ENCODE results near the gene IL1F10. TPM values are rescaled to one million over a fixed set of nuclear protein-coding genes. Genes with fewer than 3 reads are reported as not detected.

The IL1F10 gene
- total and polyA plus RNA-seq, 10 of the 15 experiments (the other 5 are each of a cell fraction or from before 2014, with no cell fraction given): not detected

GRCh38 chr2:113053666-113054065, 14.1 kb upstream of the IL1F10 start (continued):
- TF ChIP-seq PRDM15 (CRISPR knock-in tag; IDR thresholded peaks at IDR 0.05): no peak

GRCh38 chr2:113054066-113054465, 13.7 kb upstream of the IL1F10 start:
- no peak overlapping the region for H3K4me2 ChIP-seq (ENCODE audit: control insufficient read depth, insufficient read depth)
- no peak overlapping the region for H3K27ac ChIP-seq (ENCODE audit: control insufficient read depth, insufficient read depth)
- H3K27me3 ChIP-seq (replicated peaks in 1 of 2; ENCODE audit: control insufficient read depth in 2 of 2, insufficient read depth in 2 of 2, low read length in 1 of 2): no peaks in the 10 kb centered on the region; a peak in 1 of 4 replicates
- H3K79me2 ChIP-seq (ENCODE audit: control insufficient read depth, insufficient read depth, low read length): no peaks in the 10 kb centered on the region
- no TSS peak for BruUV-seq (replicated peaks)
- TF ChIP-seq ZBTB4 (CRISPR knock-in tag; IDR thresholded peaks at IDR 0.05): no peak
- no peak for TF ChIP-seq SMAD5 (IDR thresholded peaks at IDR 0.05; ENCODE audit: low read depth)
- no peak for TF ChIP-seq RCOR1 (conservative IDR thresholded peaks at IDR 0.05; ENCODE audit: low read depth, low read length)
- TF ChIP-seq NR2C1 (IDR thresholded peaks at IDR 0.05): no peak
- TF ChIP-seq ZNF687 (IDR thresholded peaks at IDR 0.05): no peak
- no peak for TF ChIP-seq NRF1 (conservative IDR thresholded peaks at IDR 0.05; ENCODE audit: low read depth, low read length)
- TF ChIP-seq ZBED1 (IDR thresholded peaks at IDR 0.05; ENCODE audit: borderline replicate concordance): no peak
- no peak for TF ChIP-seq ZZZ3 (IDR thresholded peaks at IDR 0.05; ENCODE audit: control insufficient read depth, insufficient read length, low read depth)
- SMC1A ChIA-PET (ENCODE audit: uncharacterized antibody, unreplicated experiment): interaction anchor here (1.5 kb wide), 1 partner anchor 11 kb away, joined by 3 read pairs; no protein-coding TSS in a partner anchor
- DNase-seq (ENCODE audit: low read depth, low spot score) (no peak), ATAC-seq (no peak), FAIRE-seq (no peak)
- no peak overlapping the region for H3K4me3 ChIP-seq
- no peak overlapping the region for H3K9ac ChIP-seq (ENCODE audit: control insufficient read depth, insufficient read depth, low read length)
- no peaks in the 10 kb centered on the region for H3K4me1 ChIP-seq (ENCODE audit: control insufficient read depth, insufficient read depth, low read length)
- CTCF ChIA-PET: no interaction called here
- H3K36me3 ChIP-seq (ENCODE audit: control insufficient read depth in 2 of 2, insufficient read depth in 2 of 2, low read length in 1 of 2): no peaks in the 10 kb centered on the region
- in situ Hi-C loops (cut with MboI) (no loop called here), intact Hi-C loops (cut with micrococcal nuclease; ENCODE audit: unreplicated experiment) (no loop called here)
- POLR2A ChIA-PET: no interaction called here
- no peak overlapping the region for H2AFZ ChIP-seq (ENCODE audit: control insufficient read depth, low read depth, low read length)
- H3K9me3 ChIP-seq (replicated peaks; ENCODE audit: control insufficient read depth, insufficient read depth, low read length): peaks cover 2% of the 10 kb centered on the region; the same call in 1 of the 3 replicates
- RAD21 ChIA-PET (ENCODE audit: unreplicated experiment): no interaction called here
- H4K20me1 ChIP-seq (ENCODE audit: control insufficient read depth, insufficient read depth): no peaks in the 10 kb centered on the region
